A549 (cell line): ENCODE results near the gene CEACAM16. TPM values are rescaled to one million over a fixed set of nuclear protein-coding genes. Genes with fewer than 3 reads are reported as not detected.
A peak's percentile ranks its signal among the peaks of the same experiment; 100 is the strongest.

Source experiments
- ATAC-seq, 2 experiments: fragments of 200-7000 bp in 1 of 2; fragments of >200 bp in 1 of 2; cut with Nextera tagmentation in 1 of 2; cut with Tn5 transposase in 1 of 2; 3 replicates each; pipeline versions ENCODE4 v1.8.0 to v1.9.1; 2018 to 2020; ENCODE audit warnings: mild to moderate bottlenecking in 1 of 2, moderate library complexity in 1 of 2
- CTCF ChIA-PET: fragments of 300-600 bp; sonication (Branson Sonifier 250); formaldehyde crosslinking; extraction: SDS; loops from one replicate; lab custom pipeline; 2021; ENCODE audit warnings: antibody characterized with exemption, inconsistent platforms; lab: Yijun Ruan, JAX
- POLR2A ChIA-PET: fragments of 350-600 bp; formaldehyde crosslinking; extraction: SDS; loops from one replicate; lab custom pipeline; 2021; ENCODE audit warnings: antibody characterized with exemption, inconsistent platforms; lab: Yijun Ruan, JAX
- DNase-seq, 2 experiments: peaks; one replicate each; pipeline versions ENCODE4 v3.0.0 to v3.0.0-alpha.2; 2011 to 2016; ENCODE audit warnings: low read depth in 1 of 2, low spot score in 1 of 2
- FAIRE-seq: peaks from 2 replicates; lab custom pipeline; 2011; peaks lifted over from hg19 to GRCh38; lab: Jason Lieb, UNC
- H3K27ac ChIP-seq, 2 experiments: fragments of >200 bp; sonication (Bioruptor Twin); formaldehyde crosslinking; 3 replicates each; pipeline ENCODE4 v1.5.1; 2016 to 2017
- H3K4me1 ChIP-seq: fragments of >200 bp; sonication (Bioruptor Twin); formaldehyde crosslinking; 3 replicates; pipeline ENCODE4 v1.6.1; 2016
- H3K4me2 ChIP-seq: fragments of >200 bp; sonication (Bioruptor Twin); formaldehyde crosslinking; 3 replicates; pipeline ENCODE4 v1.6.1; 2016
- H3K4me3 ChIP-seq: fragments of >200 bp; sonication (Bioruptor Twin); formaldehyde crosslinking; 3 replicates; pipeline ENCODE4 v1.5.1; 2016
- H3K9me3 ChIP-seq: fragments of >200 bp; sonication (Bioruptor Twin); formaldehyde crosslinking; 3 replicates; pipeline ENCODE4 v1.6.1; 2016
- ATOH8 ChIP-seq: fragments of 250-450 bp; sonication (Bioruptor Pico); IDR thresholded peaks from 2 replicates; pipeline ENCODE4 v1.5.0; 2020; ENCODE audit warnings: low read depth, mild to moderate bottlenecking, moderate library complexity
- BCL3 ChIP-seq: fragments of >200 bp; sonication (Bioruptor Twin); formaldehyde crosslinking; IDR thresholded peaks from 3 replicates; pipeline ENCODE4 v1.6.1; 2016
- CBX2 ChIP-seq: fragments of 200-600 bp; sonication (generic); IDR thresholded peaks from 2 replicates; pipeline ENCODE4 v1.6.1; 2016; ENCODE audit warnings: low read depth, mild to moderate bottlenecking, borderline replicate concordance
- CEBPB ChIP-seq, 2 experiments: fragments of >200 bp in 1 of 2; sonication (Bioruptor Twin) in 1 of 2; formaldehyde crosslinking in 1 of 2; IDR thresholded peaks; 2 replicates each; pipeline ENCODE4 v1.6.1; 2012 to 2016
- CHD2 ChIP-seq: fragments of 150-350 bp; IDR thresholded peaks from 2 replicates; pipeline ENCODE4 v1.6.1; 2014; ENCODE audit warnings: low read length; ENCODE audit not compliant: partially characterized antibody
- E2F6 ChIP-seq: IDR thresholded peaks from 2 replicates; pipeline ENCODE4 v1.6.1; 2012; ENCODE audit warnings: low read depth, borderline replicate concordance
- EHMT2 ChIP-seq: fragments of 200-600 bp; sonication (generic); IDR thresholded peaks from 2 replicates; pipeline ENCODE4 v1.6.1; 2016; ENCODE audit warnings: antibody characterized with exemption, low read depth, mild to moderate bottlenecking, moderate library complexity
- EP300 ChIP-seq, 2 experiments: fragments of >200 bp; sonication (Bioruptor Twin); formaldehyde crosslinking; IDR thresholded peaks; 2 replicates in 1 of 2; 3 replicates in 1 of 2; pipeline ENCODE4 v1.6.1; 2016 to 2017
- ESRRA ChIP-seq: fragments of 150-350 bp; IDR thresholded peaks from 2 replicates; pipeline ENCODE4 v1.6.1; 2014; ENCODE audit warnings: mild to moderate bottlenecking, low read length, borderline replicate concordance
- FOSL2 ChIP-seq, 2 experiments: fragments of 450-650 bp in 1 of 2; fragments of >200 bp in 1 of 2; sonication (Bioruptor Twin) in 1 of 2; formaldehyde crosslinking; IDR thresholded peaks; 2 replicates each; pipeline versions ENCODE4 v1.5.0 to v1.6.1; 2016 to 2020; ENCODE audit warnings: mild to moderate bottlenecking in 1 of 2, moderate library complexity in 1 of 2
- GATA3 ChIP-seq: IDR thresholded peaks from 2 replicates; pipeline ENCODE4 v1.6.1; 2012; ENCODE audit warnings: borderline replicate concordance
- HES2 ChIP-seq: fragments of >200 bp; sonication (Bioruptor Twin); formaldehyde crosslinking; IDR thresholded peaks from 2 replicates; pipeline ENCODE4 v1.6.1; 2016
- HEYL ChIP-seq: fragments of 250-450 bp; sonication (Bioruptor Pico); IDR thresholded peaks from 2 replicates; pipeline ENCODE4 v1.8.0; 2021; ENCODE audit warnings: mild to moderate bottlenecking, moderate library complexity
- HOXB5 ChIP-seq: fragments of 250-450 bp; sonication (Bioruptor Pico); IDR thresholded peaks from 2 replicates; pipeline ENCODE4 v1.5.0; 2020; ENCODE audit warnings: mild to moderate bottlenecking, moderate library complexity
- JUN ChIP-seq, 2 experiments: fragments of >200 bp; sonication (Bioruptor Twin); formaldehyde crosslinking; IDR thresholded peaks; 2 replicates in 1 of 2; 3 replicates in 1 of 2; pipeline ENCODE4 v1.6.1; 2016 to 2017
- KDM1A ChIP-seq: fragments of 200-600 bp; sonication (generic); IDR thresholded peaks from 2 replicates; pipeline ENCODE4 v1.6.1; 2016; ENCODE audit warnings: low read depth, mild to moderate bottlenecking
- KDM5A ChIP-seq: fragments of 200-600 bp; sonication (generic); IDR thresholded peaks from 2 replicates; pipeline ENCODE4 v1.6.1; 2016; ENCODE audit warnings: antibody characterized with exemption, mild to moderate bottlenecking
- MAFK ChIP-seq: fragments of 450-650 bp; IDR thresholded peaks from 2 replicates; pipeline ENCODE4 v1.6.1; 2014; ENCODE audit not compliant: partially characterized antibody
- MYC ChIP-seq: IDR thresholded peaks from 2 replicates; pipeline ENCODE4 v1.6.1; 2012; ENCODE audit warnings: mild to moderate bottlenecking, inconsistent platforms, low read length, improper control_type of control experiment, borderline replicate concordance
- NFE2L2 ChIP-seq: fragments of 150-350 bp; conservative IDR thresholded peaks from 2 replicates; pipeline ENCODE4 v1.6.1; 2014; ENCODE audit warnings: low read length
- NPAS2 ChIP-seq: fragments of 250-450 bp; sonication (Bioruptor Pico); IDR thresholded peaks from 2 replicates; pipeline ENCODE4 v1.8.0; 2022; ENCODE audit warnings: mild to moderate bottlenecking, moderate library complexity, borderline replicate concordance
- PBX3 ChIP-seq: IDR thresholded peaks from 2 replicates; pipeline ENCODE4 v1.6.1; 2012
- POLR2A ChIP-seq: IDR thresholded peaks from 2 replicates; pipeline ENCODE4 v1.6.1; 2012; ENCODE audit warnings: mild to moderate bottlenecking, low read length
- RAD21 ChIP-seq, 2 experiments: fragments of >200 bp in 1 of 2; sonication (Bioruptor Twin) in 1 of 2; formaldehyde crosslinking in 1 of 2; IDR thresholded peaks in 1 of 2; conservative IDR thresholded peaks in 1 of 2; 2 replicates in 1 of 2; 3 replicates in 1 of 2; pipeline ENCODE4 v1.6.1; 2012 to 2018; ENCODE audit warnings: inconsistent platforms in 1 of 2
- RFX5 ChIP-seq: fragments of 450-650 bp; IDR thresholded peaks from 2 replicates; pipeline ENCODE4 v1.7.1; 2014; ENCODE audit warnings: antibody characterized with exemption, mild to moderate bottlenecking, moderate library complexity
- RNF2 ChIP-seq: fragments of 200-600 bp; sonication (generic); IDR thresholded peaks from 2 replicates; pipeline ENCODE4 v1.6.1; 2016; ENCODE audit warnings: low read depth, mild to moderate bottlenecking, antibody characterized with exemption, moderate library complexity, borderline replicate concordance
- USF2 ChIP-seq: fragments of 450-650 bp; IDR thresholded peaks from 2 replicates; pipeline ENCODE4 v1.6.1; 2014; ENCODE audit warnings: antibody characterized with exemption
- ZC3H11A ChIP-seq: fragments of 450-650 bp; IDR thresholded peaks from 2 replicates; pipeline ENCODE4 v1.6.1; 2014; ENCODE audit warnings: antibody characterized with exemption, mild to moderate bottlenecking
- ZFP36 ChIP-seq: fragments of 450-650 bp; IDR thresholded peaks from 2 replicates; pipeline ENCODE4 v1.6.1; 2014; ENCODE audit warnings: borderline replicate concordance; ENCODE audit not compliant: partially characterized antibody
- ZNF302 ChIP-seq: fragments of 250-450 bp; sonication (Bioruptor Pico); IDR thresholded peaks from 2 replicates; pipeline ENCODE4 v1.9.0; 2021; ENCODE audit warnings: inconsistent platforms, mild to moderate bottlenecking, moderate library complexity
- WGBS: methylation state at CpG from one replicate; pipeline ENCODE4 v1.1.6; 2017; ENCODE audit errors: missing lambda C conversion rate; 5-methylcytosine and 5-hydroxymethylcytosine counted together
- polyA plus RNA-seq, 4 experiments: library from polyadenylated mRNA; depleted of rRNA in 3 of 4; stranded (reverse); fragments of >200 nt; fragmentation: RNase III in 1 of 4; extraction: RNeasy Plus Mini Kit Qiagen cat#74134 plus additional on column Dnase treatment in 1 of 4; gene quantifications; 2 replicates in 3 of 4; 3 replicates in 1 of 4; pipeline ENCODE4 v1.2.3, GENCODE V29; 2011 to 2017

CEACAM16 gene
- polyA plus RNA-seq, 2 of the 4 experiments (the other 2 are of a cell fraction): not detected

- TF ChIP-seq USF2 (peak; percentile 67; the same call in 1 of the 2 replicates), RAD21 (conservative IDR thresholded peaks at IDR 0.05 in 1 of 2, IDR thresholded peaks at IDR 0.05 in 1 of 2) (peak; percentile 92 to 94), NPAS2 (no peak), HOXB5 (no peak), HES2 (no peak)
Measured at GRCh38 chr19:44653977-44654774, 44.8 kb upstream of the CEACAM16 start (continued).

GRCh38 chr19:44657211-44657921 lies 41.6 kb upstream of the CEACAM16 start:
- ChIA-PET CTCF (interaction anchor here (0.5 to 13.8 kb wide), 36 partner anchors 9 to 332 kb away, joined by 3 to 180 read pairs (median 6); partner anchors contain the start of genes CEACAM19, IGSF23, NECTIN2 and PVR), POLR2A (interaction anchor here (0.6 to 0.7 kb wide), 2 partner anchors 233 to 382 kb away, joined by 3 read pairs; partner anchors contain the start of gene TOMM40)
- Histone ChIP-seq H3K27ac (peak overlapping the region; percentile 54 to 77), H3K9me3 (no peaks in the 10 kb centered on the region), H3K4me1 (peaks cover 43% of the 10 kb centered on the region), H3K4me3 (no peak overlapping the region), H3K4me2 (no peak overlapping the region)
- WGBS: 56% methylated on average over 25 of the region's 25 CpGs
- peak; percentile 45 to 73; a peak in 5 of 6 replicates for ATAC-seq
- DNase-seq: peak; percentile 77 to 87
- FAIRE-seq: no peak
- TF ChIP-seq PBX3 (peak; percentile 55; the same call in 1 of the 2 replicates), E2F6 (no peak), MAFK (no peak), ZFP36 (no peak), EP300 (IDR thresholded peaks at IDR 0.05) (no peak), RFX5 (no peak), NPAS2 (no peak), EHMT2 (no peak), RAD21 (conservative IDR thresholded peaks at IDR 0.05 in 1 of 2, IDR thresholded peaks at IDR 0.05 in 1 of 2) (peak; percentile 78 to 83), POLR2A (no peak), FOSL2 (IDR thresholded peaks at IDR 0.05) (no peak), FOSL2 (CRISPR knock-in tag; IDR thresholded peaks at IDR 0.05) (no peak), ESRRA (no peak), KDM1A (no peak), ATOH8 (CRISPR knock-in tag) (no peak), NFE2L2 (no peak), MYC (no peak), RNF2 (no peak), HEYL (CRISPR knock-in tag) (no peak), ZC3H11A (no peak), ZNF302 (CRISPR knock-in tag) (no peak), CEBPB (IDR thresholded peaks at IDR 0.05) (no peak), JUN (IDR thresholded peaks at IDR 0.05) (no peak; a peak in 1 of 5 replicates), CHD2 (no peak), GATA3 (no peak), BCL3 (no peak), CBX2 (no peak), KDM5A (no peak), HES2 (no peak)
